ENCODE measurements around the gene ZNF766.
A peak's percentile ranks its signal among the peaks of the same experiment; 100 is the strongest.
"Not testable (repeated sequence)": the region's sequence is repeated elsewhere in the genome, so short reads cannot be mapped to it uniquely, and the experiment has no call there.

The ZNF766 gene

GRCh38 chr19:52269338-52270261, at the start of gene ZNF766:
Gene ZNF766 (plus strand): TSS chr19:52269587. CDS start chr19:52269614, 27 bp downstream.
- DNase-seq (ENCODE audit: low spot score), result peak; percentile 99

- no peak for DNase-seq (ENCODE audit: low spot score)
Observed at GRCh38 chr19:52219611-52220010, 49.8 kb upstream of the ZNF766 start.

DNA sequence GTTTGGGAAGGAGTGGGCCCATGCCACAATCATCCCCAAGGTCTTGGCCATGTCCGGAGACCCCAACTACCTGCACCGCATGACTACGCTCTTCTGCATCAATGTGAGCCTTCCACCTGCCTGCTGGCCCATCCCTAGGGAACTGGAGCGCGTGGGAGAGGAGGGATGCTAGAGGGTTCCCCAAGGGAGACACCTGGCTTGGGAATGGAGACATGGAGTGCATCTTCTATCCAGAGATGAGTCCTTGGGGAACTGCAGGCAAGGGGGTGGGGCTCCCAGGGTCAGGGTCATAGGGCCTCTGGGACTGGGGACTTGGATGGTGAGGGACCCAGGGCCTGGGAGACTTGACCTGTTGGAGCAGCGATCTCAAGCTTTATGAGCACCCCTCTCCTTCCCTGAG, 48.4 kb upstream of the ZNF766 start:
- DNase-seq (ENCODE audit: low spot score), result no peak

- DNase-seq (ENCODE audit: low spot score), result no peak
Observed at GRCh38 chr19:52221831-52222375, 47.5 kb upstream of the ZNF766 start.

GRCh38 chr19:52224211-52224610, 45.2 kb upstream of the ZNF766 start:
- no peak for DNase-seq (ENCODE audit: low spot score)

- DNase-seq (ENCODE audit: low spot score), result no peak
Observed at GRCh38 chr19:52226652-52227051, 42.7 kb upstream of the ZNF766 start.

DNA sequence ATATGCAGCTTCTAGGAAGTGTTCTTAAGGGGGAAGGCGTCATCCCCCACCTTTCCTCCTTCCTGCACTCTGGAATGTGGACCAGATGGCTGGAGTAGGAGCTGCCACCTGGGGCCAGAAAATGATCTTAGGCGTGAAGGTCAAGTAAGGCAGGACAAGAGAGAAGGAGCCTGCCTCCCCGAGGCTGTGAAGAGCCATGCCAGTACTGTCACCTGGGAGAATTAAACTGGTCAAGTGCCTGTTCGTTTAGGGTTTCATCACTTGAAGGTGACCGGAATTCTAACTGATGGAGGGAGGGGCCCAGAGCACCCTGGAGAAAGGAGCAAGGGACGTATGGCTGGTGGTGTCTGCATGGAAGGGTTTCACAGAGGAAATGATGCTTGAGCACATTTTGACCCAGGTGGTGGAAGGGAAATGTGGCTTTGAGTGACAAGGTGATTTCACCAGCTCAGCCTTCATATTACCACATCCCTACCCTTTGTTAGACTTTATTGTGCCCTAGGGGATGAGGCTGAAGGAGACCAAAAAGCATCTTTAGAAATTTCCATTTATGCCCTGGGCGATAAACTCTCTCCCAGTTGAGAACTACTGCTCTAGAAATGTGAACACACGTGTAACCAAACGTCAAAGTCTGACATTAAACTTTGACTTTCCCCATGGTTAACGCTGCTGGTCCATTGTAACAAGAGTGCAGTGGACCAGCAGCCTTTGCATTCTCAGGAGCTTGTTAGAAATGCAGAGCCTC, 42.0 kb upstream of the ZNF766 start:
- DNase-seq (ENCODE audit: low spot score), result no peak

- no peak for DNase-seq (ENCODE audit: low spot score)
Observed at GRCh38 chr19:52227980-52228379, 41.4 kb upstream of the ZNF766 start.

GRCh38 chr19:52229524-52229923, 39.9 kb upstream of the ZNF766 start:
- DNase-seq (ENCODE audit: low spot score), result no peak

DNA sequence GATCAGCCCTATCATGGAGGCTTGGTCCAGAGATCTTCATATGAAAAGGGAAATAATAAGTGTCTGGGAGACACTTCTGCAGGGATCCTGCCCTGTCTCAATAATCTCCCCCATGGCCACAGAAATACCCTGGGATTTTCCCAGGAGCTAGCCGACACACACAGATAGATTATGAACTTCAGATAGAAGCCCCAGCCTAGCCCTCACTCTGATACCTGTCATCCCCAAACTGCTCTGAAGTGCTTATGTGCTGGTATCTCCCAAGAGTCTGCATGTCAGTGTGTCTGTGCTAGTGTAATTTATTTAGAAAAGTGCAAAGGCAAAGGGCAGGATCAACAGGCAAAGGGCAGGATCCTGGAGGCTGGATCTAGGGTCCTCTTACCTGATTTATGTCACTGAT, 38.7 kb upstream of the ZNF766 start:
- no peak for DNase-seq (ENCODE audit: low spot score)

DNA sequence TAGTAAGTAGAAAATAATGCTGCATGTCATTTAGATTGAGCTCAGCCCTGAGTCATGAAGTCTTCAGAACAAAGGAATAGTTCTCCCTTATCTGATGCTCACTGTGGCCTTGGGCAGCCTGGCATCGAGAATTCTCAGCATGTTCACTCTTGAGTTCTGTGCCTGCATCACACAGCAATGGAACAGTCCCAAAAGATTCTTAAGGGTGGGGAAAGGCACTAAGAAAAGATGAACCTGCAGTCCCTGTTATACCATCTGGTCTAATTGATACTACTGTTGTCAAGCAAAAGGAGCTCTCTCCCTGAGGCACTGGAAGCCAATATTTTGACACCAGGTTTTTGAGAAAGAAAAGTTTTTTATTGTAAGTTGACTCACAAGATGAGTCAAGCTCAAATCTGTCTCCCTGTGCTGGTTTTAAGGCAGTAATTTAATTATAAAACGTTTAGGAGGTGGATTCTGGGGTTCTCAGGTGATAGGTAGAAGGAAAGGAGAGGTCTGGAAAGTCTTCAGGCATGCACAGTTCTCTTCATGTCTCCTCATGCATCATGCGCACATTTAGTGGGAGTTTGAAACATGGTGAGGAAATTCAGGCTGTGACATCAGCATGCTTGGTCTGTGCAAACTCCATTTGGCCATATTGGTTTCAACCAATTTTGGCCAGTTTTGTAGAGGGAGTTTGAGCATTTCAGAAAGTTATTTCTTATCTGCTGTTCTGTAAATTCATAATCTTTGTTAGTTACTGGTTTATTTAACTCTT, 38.1 kb upstream of the ZNF766 start:
- no peak for DNase-seq (ENCODE audit: low spot score)

DNA sequence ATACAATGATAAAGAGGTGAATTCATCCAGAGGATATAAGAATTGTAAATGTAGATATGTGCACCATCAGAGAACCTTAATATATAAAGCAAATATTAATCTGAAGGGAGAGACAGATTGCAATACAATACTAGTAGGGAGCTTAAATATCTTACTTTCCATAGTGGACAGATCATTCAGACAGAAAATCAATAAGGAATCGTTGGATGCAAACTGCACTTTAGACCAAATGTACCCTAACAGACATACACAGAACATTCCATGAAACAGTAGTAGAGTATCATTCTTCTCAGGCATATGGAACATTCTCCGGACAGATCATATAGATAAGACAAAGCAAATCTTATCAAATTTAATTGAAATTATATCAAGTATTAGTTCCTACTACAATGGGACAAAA, 35.0 kb upstream of the ZNF766 start:
- no peak for DNase-seq (ENCODE audit: low spot score)

GRCh38 chr19:52237197-52237596, 32.2 kb upstream of the ZNF766 start:
- no peak for DNase-seq (ENCODE audit: low spot score)

DNA sequence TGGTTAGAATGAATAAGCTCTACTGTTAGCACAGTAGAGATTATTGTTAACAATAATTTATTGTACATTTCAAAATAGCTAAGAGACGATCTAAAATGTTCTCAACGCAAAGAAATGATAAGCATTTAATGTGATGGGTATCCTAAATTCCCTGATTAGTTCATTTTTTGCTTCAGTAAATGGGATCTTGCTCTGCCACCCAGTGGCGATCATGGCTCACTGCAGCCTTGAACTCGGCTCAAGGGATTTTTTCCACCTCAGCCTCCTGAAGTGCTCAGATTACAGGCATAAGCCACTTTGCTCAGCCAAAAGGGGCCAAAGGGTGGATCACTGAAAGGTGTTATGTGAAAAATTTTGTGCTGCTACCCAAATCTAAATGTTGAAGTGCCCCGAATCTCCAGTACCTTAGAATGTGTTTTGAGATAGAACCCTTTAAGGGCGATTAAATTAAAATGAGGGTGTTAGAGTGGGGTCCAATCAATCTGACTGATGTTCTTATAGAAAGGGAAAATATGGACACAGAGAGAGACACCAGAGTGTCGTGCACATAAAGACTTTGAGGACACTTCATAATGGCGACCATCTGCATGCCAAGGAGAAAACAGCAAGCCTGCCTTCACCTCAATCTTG, 31.5 kb upstream of the ZNF766 start:
- peak; percentile 58 for DNase-seq (ENCODE audit: low spot score)

DNA sequence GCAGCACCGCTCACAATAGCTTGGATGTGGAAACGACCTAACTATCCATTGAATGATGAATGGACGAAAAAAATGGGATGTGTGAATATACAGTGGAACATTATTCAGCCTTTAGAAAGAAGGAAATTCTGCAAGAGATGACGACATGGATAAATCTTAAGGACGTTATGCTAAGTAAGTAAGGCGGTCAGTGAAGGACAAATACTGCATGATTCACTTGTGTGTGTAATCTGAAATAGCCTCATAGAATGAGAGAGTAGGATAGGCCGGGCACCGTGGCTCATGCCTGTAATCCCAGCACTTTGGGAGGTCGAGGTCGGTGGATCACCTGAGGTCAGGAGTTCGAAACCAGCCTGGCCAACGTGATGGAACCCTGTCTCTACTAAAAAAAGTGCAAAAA, 25.4 kb upstream of the ZNF766 start:
- DNase-seq (ENCODE audit: low spot score), result no peak

GRCh38 chr19:52248241-52248640, 21.1 kb upstream of the ZNF766 start:
- DNase-seq (ENCODE audit: low spot score), result peak; percentile 61

GRCh38 chr19:52258426-52258825, 11.0 kb upstream of the ZNF766 start:
- no peak for DNase-seq (ENCODE audit: low spot score)

DNA sequence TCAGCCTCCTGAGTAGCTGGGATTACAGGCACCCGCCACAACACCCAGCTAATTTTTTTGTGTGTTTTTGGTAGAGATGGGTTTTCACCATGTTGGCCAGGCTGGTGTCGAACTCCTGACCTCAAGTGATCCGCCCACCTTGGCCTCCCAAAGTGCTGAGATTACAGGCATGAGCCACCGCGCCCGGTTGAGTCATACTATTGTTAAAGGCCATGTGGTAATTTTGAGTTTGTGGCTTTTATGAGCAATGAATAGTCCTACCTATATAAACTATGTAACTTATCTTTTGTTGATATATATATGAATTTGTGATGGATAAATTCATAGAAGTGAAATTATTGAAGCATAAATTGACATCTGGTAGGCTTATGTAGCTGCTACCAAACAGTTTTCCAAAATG, 3.8 kb upstream of the ZNF766 start:
- not testable (repeated sequence) for DNase-seq (ENCODE audit: low spot score)

DNA sequence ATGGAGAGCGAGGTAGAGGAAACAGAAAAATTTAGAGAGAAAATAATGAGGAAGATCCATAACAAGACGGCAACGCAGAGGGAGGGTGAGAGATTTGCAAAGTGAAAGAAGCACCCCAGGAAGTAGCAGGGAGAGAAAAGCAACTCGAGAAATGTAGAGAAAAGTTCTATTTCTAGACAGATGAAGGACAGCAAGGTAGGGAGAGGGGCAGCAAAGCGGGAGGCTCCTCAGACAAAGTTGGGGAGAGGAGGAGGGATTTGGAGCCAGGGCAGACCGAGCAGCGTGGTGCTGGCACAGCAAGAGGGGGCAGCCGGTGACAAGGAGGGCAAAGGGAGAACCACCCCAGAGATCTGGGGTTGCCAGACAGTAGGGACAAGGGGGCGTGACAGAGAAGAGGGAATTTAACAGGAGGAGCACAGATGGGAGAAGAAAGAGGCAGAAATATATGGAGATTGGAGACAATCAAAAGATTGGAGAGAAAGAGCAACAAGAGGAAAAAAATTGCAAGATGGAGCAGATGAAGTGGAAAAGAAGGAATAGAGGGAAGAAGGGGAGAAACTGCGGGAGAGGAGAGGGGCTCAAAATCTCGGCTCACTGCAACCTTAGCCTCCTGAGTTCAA, 989 bp downstream of the ZNF766 start:
- DNase-seq (ENCODE audit: low spot score), result peak; percentile 59

GRCh38 chr19:52273301-52273700, 3.9 kb downstream of the ZNF766 start:
- no peak for DNase-seq (ENCODE audit: low spot score)

- no peak for DNase-seq (ENCODE audit: low spot score)
Observed at GRCh38 chr19:52274191-52274590, 4.8 kb downstream of the ZNF766 start.

Data from AG20443 (cell line).